Measurements from ENCODE around the gene CBX2.

DNA sequence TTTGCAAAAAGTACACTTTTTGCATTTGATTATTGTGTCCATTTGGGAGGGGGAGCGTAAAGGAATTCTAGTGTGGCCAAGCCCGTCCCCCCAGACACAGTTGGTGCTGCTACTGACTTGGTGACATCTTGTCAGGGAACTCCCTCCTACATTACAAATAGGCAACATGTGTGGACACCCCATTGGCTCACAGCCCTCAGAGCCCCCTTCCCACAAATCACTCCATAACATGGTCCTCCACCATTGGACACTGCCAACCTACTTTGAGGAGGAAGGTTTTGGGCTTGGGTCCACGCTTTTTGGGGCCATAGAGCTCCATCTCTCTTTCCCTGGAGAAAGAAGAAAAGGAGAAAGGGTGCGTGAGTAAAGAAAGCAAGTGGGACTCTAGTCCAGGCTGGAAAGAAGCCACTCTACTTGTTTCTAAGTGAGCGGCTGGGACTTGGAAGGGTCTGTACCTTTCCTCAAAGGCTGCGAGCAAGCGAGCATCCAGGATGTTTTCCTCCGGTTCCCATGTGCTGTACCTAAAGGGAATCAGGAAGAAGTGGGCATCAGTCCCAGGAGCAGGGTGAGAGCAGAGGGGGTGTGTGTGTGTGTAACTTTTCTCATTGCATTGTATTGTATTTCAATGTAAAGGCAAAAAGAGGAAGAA, 18.0 kb downstream of the CBX2 start:
- TF ChIP-seq, protein P1, sequence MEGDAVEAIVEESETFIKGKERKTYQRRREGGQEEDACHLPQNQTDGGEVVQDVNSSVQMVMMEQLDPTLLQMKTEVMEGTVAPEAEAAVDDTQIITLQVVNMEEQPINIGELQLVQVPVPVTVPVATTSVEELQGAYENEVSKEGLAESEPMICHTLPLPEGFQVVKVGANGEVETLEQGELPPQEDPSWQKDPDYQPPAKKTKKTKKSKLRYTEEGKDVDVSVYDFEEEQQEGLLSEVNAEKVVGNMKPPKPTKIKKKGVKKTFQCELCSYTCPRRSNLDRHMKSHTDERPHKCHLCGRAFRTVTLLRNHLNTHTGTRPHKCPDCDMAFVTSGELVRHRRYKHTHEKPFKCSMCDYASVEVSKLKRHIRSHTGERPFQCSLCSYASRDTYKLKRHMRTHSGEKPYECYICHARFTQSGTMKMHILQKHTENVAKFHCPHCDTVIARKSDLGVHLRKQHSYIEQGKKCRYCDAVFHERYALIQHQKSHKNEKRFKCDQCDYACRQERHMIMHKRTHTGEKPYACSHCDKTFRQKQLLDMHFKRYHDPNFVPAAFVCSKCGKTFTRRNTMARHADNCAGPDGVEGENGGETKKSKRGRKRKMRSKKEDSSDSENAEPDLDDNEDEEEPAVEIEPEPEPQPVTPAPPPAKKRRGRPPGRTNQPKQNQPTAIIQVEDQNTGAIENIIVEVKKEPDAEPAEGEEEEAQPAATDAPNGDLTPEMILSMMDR (IDR thresholded peaks at IDR 0.05; ENCODE audit: insufficient read depth, low read length, poor library complexity, severe bottlenecking): no peak
- TF ChIP-seq EZH2phosphoT487 (conservative IDR thresholded peaks at IDR 0.05; ENCODE audit: low read length): no peak

Data from SU-DHL-6 (cell line).